Stomach smooth muscle (tissue), 2 donors: Measurements from ENCODE around the gene EEPD1.
"Not testable (repeated sequence)": the region's sequence is repeated elsewhere in the genome, so short reads cannot be mapped to it uniquely, and the experiment has no call there.

Experiments
- H3K27ac ChIP-seq: one replicate; pipeline ENCODE4 v1.7.0; 2013; ENCODE audit warnings: mild to moderate bottlenecking, low read length, inconsistent platforms
- H3K27me3 ChIP-seq, 2 donors: one replicate each; pipeline ENCODE4 v1.7.0; 2013; ENCODE audit warnings: low read length in 2 of 2; ENCODE audit not compliant: insufficient read depth in 2 of 2, control insufficient read depth in 1 of 2
- H3K36me3 ChIP-seq, 2 donors: one replicate each; pipeline ENCODE4 v1.7.0; 2013; ENCODE audit warnings: low read length in 2 of 2; ENCODE audit not compliant: control insufficient read depth in 2 of 2, insufficient read depth in 2 of 2
- H3K4me1 ChIP-seq: one replicate; pipeline ENCODE4 v1.7.0; 2013; ENCODE audit warnings: low read length; ENCODE audit not compliant: control insufficient read depth, insufficient read depth
- H3K4me3 ChIP-seq, 2 donors: one replicate each; pipeline ENCODE4 v1.7.0; 2013; ENCODE audit warnings: low read length in 2 of 2
- H3K9ac ChIP-seq, 2 donors: one replicate each; pipeline ENCODE4 v1.7.0; 2013; ENCODE audit warnings: low read length in 2 of 2, mild to moderate bottlenecking in 1 of 2
- H3K9me3 ChIP-seq, 2 donors: one replicate each; pipeline ENCODE4 v1.7.0; 2013; ENCODE audit warnings: low read length in 2 of 2; ENCODE audit not compliant: control insufficient read depth in 2 of 2
- donor health status: healthy.
- donor health status: Pancreatic carcinoma.

EEPD1 gene

DNA sequence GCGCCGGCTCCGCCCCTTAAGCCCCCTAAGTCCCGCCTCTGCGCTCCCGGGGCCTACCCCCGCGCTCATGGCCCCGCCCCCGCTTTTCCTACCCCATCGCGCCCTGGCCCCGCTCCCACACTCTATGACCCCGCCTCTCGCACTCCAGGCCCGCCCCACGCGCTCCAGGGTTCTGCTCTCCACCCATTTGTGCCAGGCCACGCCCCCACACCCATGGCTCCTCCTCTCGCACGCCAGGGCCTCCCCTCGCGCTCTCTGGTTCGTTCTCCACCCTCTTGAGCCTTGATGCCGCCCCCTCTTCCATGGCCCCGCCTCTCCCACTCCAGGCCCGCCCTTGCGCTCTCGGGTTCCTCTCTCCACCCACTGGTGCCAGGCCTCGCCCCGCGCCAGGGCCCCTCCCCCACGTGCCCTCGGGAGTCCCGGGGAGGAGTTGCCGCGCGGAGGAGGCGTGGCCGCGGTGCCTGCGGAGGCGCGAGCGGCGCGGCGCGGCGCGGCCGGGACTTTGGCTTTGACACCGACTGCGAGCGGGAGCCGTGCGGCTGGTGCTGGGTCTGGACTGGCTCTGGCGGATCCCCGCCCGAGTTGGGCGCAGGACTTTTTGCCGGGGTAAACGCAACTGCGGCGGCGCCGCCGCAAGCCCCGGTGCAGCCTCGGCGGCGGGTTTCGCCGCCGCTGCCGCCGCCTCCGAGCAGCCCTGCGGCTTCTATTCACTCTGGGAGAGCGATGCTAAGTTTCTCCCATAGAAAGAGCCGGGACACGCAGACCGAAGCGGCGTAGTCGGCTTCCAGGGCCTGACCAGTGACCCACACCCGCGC lies at the start of gene EEPD1:
Gene EEPD1, plus strand, starts transcription at position 499 of the 815 bp plus-strand sequence. CDS start 1,071 bp downstream, outside the sequence.
- no peaks in the 10 kb centered on the region for H3K27me3 ChIP-seq
- H3K4me1 ChIP-seq, result peaks cover 51% of the 10 kb centered on the region
- H3K4me3 ChIP-seq, result peak within 1 kb of the TSS; percentile 83 to 90
- no peaks in the 10 kb centered on the region for H3K36me3 ChIP-seq
- H3K9me3 ChIP-seq, result peaks cover 0 to 6% of the 10 kb centered on the region in 2 donors
- peak within 1 kb of the TSS; percentile 74 to 83 for H3K9ac ChIP-seq
- peak within 1 kb of the TSS; percentile 86 for H3K27ac ChIP-seq

DNA sequence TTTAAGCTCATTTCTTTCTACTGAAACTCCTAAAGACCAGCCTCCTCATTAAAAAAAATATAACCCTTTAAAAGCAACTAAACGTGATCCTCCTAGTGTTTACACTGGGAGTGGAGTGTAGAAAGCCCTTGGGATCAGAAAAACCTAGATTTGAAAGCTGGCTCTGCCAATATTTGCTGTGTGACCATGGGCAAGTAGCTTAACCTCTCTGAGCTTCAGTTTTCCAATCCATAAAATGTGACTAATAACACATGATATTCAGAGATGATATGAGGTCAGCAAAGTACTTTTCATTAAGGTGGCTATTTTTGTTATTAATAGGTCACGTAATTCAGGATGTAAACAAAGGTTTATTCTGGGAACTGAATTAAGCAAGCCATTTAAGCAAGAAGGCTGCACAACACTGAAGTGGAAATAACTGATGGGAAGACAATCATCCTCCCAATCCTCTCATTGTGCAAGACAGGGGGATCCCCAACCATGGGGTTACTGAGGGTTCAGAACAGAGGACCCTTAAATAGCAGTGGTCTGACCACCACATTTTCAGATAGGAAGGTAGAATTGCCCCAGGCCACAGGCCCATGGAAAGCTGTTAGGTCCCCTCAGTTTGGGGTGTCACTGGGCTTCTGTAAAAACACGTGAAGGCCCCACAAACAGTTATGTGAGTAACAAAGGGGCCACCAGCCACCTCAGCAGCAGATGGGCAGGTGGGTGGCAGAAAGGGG lies 49.1 kb upstream of the EEPD1 start:
- H3K9me3 ChIP-seq, result peaks cover 0 to 4% of the 10 kb centered on the region in 2 donors
- H3K4me3 ChIP-seq, result no peak overlapping the region
- no peaks in the 10 kb centered on the region for H3K4me1 ChIP-seq
- no peak overlapping the region for H3K27ac ChIP-seq
- no peaks in the 10 kb centered on the region for H3K27me3 ChIP-seq
- no peaks in the 10 kb centered on the region for H3K36me3 ChIP-seq
- H3K9ac ChIP-seq, result no peak overlapping the region

DNA sequence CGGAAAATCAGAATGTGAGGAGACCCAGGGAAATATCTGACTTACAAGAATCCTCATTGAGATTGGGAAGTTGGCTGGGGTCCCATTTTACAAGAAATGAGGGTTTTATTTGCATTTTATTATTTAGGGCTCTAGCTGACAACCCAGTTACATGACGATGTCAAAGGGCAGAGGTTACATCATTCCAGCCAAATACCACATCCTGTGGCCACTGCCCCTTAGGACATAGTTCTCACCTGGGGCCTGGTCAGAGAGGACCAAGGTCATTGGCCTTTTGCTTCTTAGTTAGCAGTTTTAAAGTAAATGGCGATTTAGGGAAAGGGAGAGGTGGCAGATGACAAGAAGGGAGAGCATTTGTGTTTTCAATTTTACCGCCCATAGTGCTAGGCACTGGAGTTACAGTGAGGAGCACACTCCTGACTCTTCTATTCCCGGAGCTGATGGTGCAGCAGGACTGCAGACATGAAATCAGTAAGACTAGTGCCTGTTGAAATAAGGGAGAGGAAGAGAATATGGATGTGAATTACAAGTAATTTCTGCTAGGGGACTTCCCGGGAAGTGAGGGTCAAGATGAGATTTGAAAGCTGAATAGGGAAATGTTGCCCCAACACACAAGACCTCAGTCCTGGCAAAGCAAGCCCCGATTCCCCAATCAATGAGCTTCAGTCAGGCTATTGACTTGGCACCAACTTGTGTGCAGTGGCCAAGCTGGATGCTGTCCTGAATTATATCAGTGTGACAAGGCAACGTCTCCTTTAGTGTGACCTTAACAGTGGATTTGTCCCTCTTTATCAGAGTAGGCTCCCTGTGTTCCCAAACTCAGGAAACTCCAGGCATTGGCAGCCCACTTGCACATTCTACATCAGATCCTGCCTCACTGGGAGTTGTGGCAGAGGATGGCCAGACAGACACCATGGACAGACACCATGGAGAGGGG lies 45.8 kb upstream of the EEPD1 start:
- H3K4me3 ChIP-seq, H3K27me3 ChIP-seq, H3K4me1 ChIP-seq, H3K36me3 ChIP-seq, H3K9ac ChIP-seq, H3K9me3 ChIP-seq, H3K27ac ChIP-seq: not testable (repeated sequence)

DNA sequence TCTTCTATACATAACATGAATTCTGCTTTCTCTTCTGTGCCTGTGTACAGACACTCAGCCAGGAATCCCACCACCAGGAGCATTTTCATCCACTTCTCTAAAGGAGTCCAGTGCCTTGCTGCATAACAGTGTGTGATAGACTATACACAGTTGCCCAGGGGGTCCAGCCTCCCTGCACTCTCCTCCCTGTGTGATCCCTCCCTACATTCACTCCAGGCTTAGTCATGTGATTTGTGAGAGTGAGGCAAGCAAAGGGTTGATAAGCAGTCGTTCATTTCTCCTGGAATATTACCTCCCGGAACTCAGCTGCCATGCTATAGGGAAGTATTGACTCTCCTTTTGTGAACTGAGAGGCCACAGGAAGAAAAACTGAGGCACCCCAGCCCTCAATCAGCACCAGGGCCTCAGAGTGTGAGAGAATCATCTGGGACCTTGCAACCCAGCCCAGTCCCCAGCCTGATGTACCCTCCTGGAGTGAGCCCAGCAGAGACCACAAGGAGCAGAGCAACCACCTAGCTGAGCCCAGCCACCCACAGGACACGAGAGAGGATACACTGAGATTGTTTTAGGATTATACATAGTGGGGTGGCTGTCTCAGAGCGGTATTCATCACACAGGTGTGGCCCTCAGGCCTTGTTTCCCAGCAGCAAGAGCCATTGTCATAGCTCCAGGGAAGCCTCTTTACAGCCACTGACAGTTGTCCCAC lies 45.0 kb upstream of the EEPD1 start:
- Histone ChIP-seq H3K27me3 (no peaks in the 10 kb centered on the region), H3K27ac (no peak overlapping the region), H3K9ac (no peak overlapping the region), H3K36me3 (no peaks in the 10 kb centered on the region), H3K9me3 (peaks cover 0 to 4% of the 10 kb centered on the region in 2 donors), H3K4me3 (no peak overlapping the region), H3K4me1 (no peaks in the 10 kb centered on the region)

DNA sequence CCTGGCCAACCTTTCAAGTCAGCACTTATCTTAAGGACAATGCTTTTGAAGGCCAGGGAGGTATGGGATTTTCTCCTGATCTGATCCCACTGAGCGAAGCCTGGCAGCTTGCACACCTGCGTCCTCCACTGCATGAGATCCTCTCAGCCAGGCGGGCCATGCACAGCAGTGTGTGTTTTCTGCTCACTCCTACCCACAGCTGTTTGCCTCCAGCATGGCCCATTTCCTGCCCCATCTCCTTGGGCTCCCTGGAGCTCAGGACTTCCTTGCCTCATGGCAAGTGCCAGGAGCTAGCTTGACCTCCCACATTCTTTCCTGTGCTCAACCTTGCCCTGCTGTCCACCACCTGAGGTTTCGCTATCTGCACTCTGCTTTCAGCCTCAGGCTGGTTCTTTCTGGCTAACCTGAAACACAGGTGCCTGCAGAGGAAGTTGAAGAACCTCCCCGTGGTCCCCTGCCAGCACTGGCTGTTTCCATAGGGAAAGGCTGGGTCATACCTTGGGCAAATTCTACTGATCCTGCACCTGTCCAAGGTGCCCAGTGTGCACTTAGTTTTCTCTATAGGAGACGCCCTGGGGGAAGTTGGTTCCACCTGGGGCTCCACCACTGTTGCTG lies 43.9 kb upstream of the EEPD1 start:
- no peak overlapping the region for H3K9ac ChIP-seq
- no peak overlapping the region for H3K4me3 ChIP-seq
- no peaks in the 10 kb centered on the region for H3K36me3 ChIP-seq
- peaks cover 0 to 4% of the 10 kb centered on the region in 2 donors for H3K9me3 ChIP-seq
- no peaks in the 10 kb centered on the region for H3K4me1 ChIP-seq
- H3K27me3 ChIP-seq, result no peaks in the 10 kb centered on the region
- H3K27ac ChIP-seq, result no peak overlapping the region

DNA sequence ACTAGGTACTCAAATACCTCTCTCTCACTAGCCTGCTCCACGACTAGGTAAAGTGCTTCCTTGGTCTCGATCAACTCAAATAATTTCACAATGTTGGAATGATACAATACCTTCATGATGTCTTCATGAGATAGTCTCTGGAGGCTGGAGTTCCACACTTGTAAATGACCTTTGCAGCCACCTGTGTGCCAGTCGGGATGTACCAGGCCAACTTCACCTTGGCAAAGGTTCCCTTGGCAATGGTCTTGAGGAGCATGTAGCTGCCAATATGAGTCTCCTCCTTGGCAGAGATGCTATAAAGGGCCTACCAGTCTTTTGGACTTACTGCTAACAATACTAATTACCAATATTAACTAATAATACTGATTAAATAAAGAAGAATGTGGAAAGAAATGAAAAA lies 42.5 kb upstream of the EEPD1 start:
- no peaks in the 10 kb centered on the region for H3K27me3 ChIP-seq

DNA sequence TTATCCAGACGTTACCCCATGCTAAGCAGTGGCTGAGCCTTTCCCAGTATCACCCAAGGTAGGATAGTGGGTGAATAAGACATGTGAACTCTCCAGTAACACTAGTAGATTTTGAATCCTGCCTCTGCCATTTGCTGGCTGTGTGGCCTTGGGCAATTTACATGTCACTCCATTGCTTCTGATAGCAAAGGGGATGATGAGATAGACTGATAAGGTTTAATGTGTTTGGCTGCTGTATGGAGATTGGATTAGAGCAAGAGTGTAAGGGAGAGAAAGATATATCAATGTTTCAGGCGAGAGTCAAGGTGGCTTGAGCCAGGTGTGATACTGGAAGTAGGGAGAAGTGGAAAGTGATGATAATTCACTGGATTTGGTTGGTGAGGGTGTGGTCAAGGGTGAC lies 40.1 kb upstream of the EEPD1 start:
- Histone ChIP-seq H3K4me1 (peaks cover 3% of the 10 kb centered on the region), H3K4me3 (no peak overlapping the region), H3K36me3 (no peaks in the 10 kb centered on the region), H3K27me3 (no peaks in the 10 kb centered on the region), H3K27ac (no peak overlapping the region), H3K9me3 (peaks cover 0 to 4% of the 10 kb centered on the region in 2 donors), H3K9ac (no peak overlapping the region)

More for the DNA sequence above, 42.5 kb upstream of the EEPD1 start:
- no peak overlapping the region for H3K9ac ChIP-seq
- H3K27ac ChIP-seq, result no peak overlapping the region
- no peaks in the 10 kb centered on the region for H3K36me3 ChIP-seq
- H3K9me3 ChIP-seq, result peaks cover 0 to 4% of the 10 kb centered on the region in 2 donors
- H3K4me3 ChIP-seq, result no peak overlapping the region
- H3K4me1 ChIP-seq, result peaks cover under 1% of the 10 kb centered on the region

DNA sequence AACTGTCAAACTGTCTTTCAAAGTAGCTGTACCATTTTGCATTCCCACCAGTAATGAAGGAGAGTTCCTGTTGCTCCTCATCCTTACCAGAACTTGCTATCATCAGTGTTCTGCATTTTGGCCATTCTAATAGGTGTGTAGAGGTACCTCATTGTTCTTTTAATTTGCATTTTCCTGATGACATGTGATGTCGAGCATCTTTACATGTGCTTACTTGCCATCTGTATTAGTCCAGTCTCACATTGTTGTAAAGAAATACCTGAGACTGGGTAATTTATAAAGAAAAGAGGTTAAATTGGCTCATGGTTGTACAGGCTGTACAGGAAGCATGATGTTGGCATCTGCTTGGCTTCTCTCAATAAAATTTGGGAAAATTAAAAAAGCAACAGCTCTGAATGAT lies 38.7 kb upstream of the EEPD1 start:
- H3K9ac ChIP-seq, result no peak overlapping the region
- H3K4me3 ChIP-seq, result no peak overlapping the region
- H3K27me3 ChIP-seq, result no peaks in the 10 kb centered on the region
- no peaks in the 10 kb centered on the region for H3K36me3 ChIP-seq
- H3K4me1 ChIP-seq, result peaks cover 6% of the 10 kb centered on the region
- no peak overlapping the region for H3K27ac ChIP-seq
- H3K9me3 ChIP-seq, result no peaks in the 10 kb centered on the region

DNA sequence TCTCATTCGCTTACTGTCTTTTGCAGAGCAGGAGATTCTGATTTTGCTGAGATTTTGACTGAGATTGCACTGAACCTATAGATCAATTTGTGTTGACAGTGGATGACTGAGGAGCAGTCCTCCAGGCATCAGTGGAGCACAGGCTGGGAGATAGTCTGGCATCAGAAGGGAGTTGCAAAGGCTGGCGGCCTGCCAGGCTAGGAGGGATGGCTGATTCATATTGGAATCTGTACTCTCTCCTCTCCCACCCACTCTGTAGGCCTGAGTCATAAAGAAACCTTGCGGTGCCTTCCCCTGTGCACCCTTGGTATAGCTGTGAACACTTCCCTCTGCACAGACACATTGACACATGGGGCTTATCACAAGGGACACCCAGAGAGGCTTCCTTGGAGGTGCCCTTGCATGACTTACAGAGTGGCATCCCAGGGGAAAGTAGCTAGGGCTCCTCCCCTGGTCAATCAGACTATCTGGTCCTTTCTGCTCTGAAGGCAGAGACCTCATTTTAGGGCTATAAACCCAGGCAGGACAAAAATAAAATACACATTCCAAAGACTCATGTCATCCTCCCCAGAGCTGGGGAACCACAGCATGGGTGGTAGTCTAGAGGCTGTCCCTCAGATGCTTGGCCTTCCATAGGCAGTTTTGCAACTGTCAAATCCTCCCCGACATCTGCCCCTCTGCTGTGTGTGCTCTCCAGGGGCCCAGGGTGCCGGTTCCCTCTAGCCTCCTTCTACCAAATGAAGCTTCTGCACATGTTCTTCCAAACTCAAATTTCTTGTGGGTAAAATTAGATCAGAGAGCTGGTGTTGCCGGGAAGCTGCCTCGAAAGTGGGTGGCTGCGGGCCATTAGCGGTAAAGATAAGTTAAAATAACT lies 37.4 kb upstream of the EEPD1 start:
- Histone ChIP-seq H3K4me1 (peaks cover 6% of the 10 kb centered on the region), H3K9ac (no peak overlapping the region), H3K9me3 (no peaks in the 10 kb centered on the region), H3K36me3 (no peaks in the 10 kb centered on the region), H3K4me3 (peak overlapping the region in 1 of 2 donors; percentile 3), H3K27me3 (no peaks in the 10 kb centered on the region), H3K27ac (no peak overlapping the region)
